Activated naive CD4-positive, alpha-beta T cell treated with anti-CD3 and anti-CD28 coated beads, Interleukin-2, amount 50 U/mL, for 24 hours (primary cell): ENCODE measurements around the gene NIF3L1.

ENCODE experiments used
- H3K27ac Mint-ChIP-seq: one replicate; pipeline ENCODE4 v1.8.0; 2021; ENCODE audit warnings: mild to moderate bottlenecking, mixed read lengths
- H3K27me3 Mint-ChIP-seq: one replicate; pipeline ENCODE4 v1.8.0; 2021; ENCODE audit warnings: mixed read lengths
- H3K36me3 Mint-ChIP-seq: one replicate; pipeline ENCODE4 v1.8.0; 2021; ENCODE audit warnings: mixed read lengths
- H3K4me1 Mint-ChIP-seq: one replicate; pipeline ENCODE4 v1.8.0; 2021; ENCODE audit warnings: mixed read lengths
- H3K4me3 Mint-ChIP-seq: one replicate; pipeline ENCODE4 v1.8.0; 2021; ENCODE audit warnings: mild to moderate bottlenecking, mixed read lengths
- H3K9me3 Mint-ChIP-seq: one replicate; pipeline ENCODE4 v1.8.0; 2021; ENCODE audit warnings: mixed read lengths

Gene NIF3L1

GRCh38 chr2:200929334-200930249 is 40.4 kb downstream of the NIF3L1 start:
- Mint-ChIP-seq H3K36me3 (peaks cover 11% of the 10 kb centered on the region), H3K9me3 (no peaks in the 10 kb centered on the region), H3K4me3 (no peak overlapping the region), H3K4me1 (peaks cover 18% of the 10 kb centered on the region), H3K27ac (peak overlapping the region; percentile 80), H3K27me3 (no peaks in the 10 kb centered on the region)

GRCh38 chr2:200930947-200931626 is 41.9 kb downstream of the NIF3L1 start:
- no peak overlapping the region for H3K27ac Mint-ChIP-seq
- peaks cover 18% of the 10 kb centered on the region for H3K4me1 Mint-ChIP-seq
- H3K27me3 Mint-ChIP-seq: no peaks in the 10 kb centered on the region
- H3K36me3 Mint-ChIP-seq: peaks cover 14% of the 10 kb centered on the region
- no peak overlapping the region for H3K4me3 Mint-ChIP-seq
- H3K9me3 Mint-ChIP-seq: no peaks in the 10 kb centered on the region

- H3K4me1 Mint-ChIP-seq: peaks cover 11% of the 10 kb centered on the region
- no peaks in the 10 kb centered on the region for H3K9me3 Mint-ChIP-seq
- no peak overlapping the region for H3K27ac Mint-ChIP-seq
- H3K27me3 Mint-ChIP-seq: no peaks in the 10 kb centered on the region
- peaks cover 19% of the 10 kb centered on the region for H3K36me3 Mint-ChIP-seq
- H3K4me3 Mint-ChIP-seq: no peak overlapping the region
Measured at GRCh38 chr2:200939832-200940231, 50.7 kb downstream of the NIF3L1 start.

- Mint-ChIP-seq H3K9me3 (no peaks in the 10 kb centered on the region), H3K4me1 (peaks cover 19% of the 10 kb centered on the region), H3K36me3 (peaks cover 22% of the 10 kb centered on the region), H3K4me3 (no peak overlapping the region), H3K27ac (peak overlapping the region; percentile 89), H3K27me3 (no peaks in the 10 kb centered on the region)
Measured at GRCh38 chr2:200943527-200944105, 54.4 kb downstream of the NIF3L1 start.

GRCh38 chr2:200944467-200945394 is 55.6 kb downstream of the NIF3L1 start:
- no peaks in the 10 kb centered on the region for H3K9me3 Mint-ChIP-seq
- H3K36me3 Mint-ChIP-seq: peaks cover 19% of the 10 kb centered on the region
- H3K4me3 Mint-ChIP-seq: no peak overlapping the region
- no peaks in the 10 kb centered on the region for H3K27me3 Mint-ChIP-seq
- H3K4me1 Mint-ChIP-seq: peaks cover 19% of the 10 kb centered on the region
- peak overlapping the region; percentile 90 for H3K27ac Mint-ChIP-seq

- H3K4me3 Mint-ChIP-seq: no peak overlapping the region
- H3K27me3 Mint-ChIP-seq: no peaks in the 10 kb centered on the region
- H3K4me1 Mint-ChIP-seq: peaks cover 19% of the 10 kb centered on the region
- peaks cover 19% of the 10 kb centered on the region for H3K36me3 Mint-ChIP-seq
- no peaks in the 10 kb centered on the region for H3K9me3 Mint-ChIP-seq
- no peak overlapping the region for H3K27ac Mint-ChIP-seq
Measured at GRCh38 chr2:200945395-200945729, 56.2 kb downstream of the NIF3L1 start.

GRCh38 chr2:200950378-200950777 is 61.2 kb downstream of the NIF3L1 start:
- H3K4me1 Mint-ChIP-seq: peaks cover 4% of the 10 kb centered on the region
- no peaks in the 10 kb centered on the region for H3K27me3 Mint-ChIP-seq
- H3K9me3 Mint-ChIP-seq: no peaks in the 10 kb centered on the region
- peaks cover 13% of the 10 kb centered on the region for H3K36me3 Mint-ChIP-seq
- H3K4me3 Mint-ChIP-seq: no peak overlapping the region
- no peak overlapping the region for H3K27ac Mint-ChIP-seq
